ENCODE data around the gene PLN. TPM values are rescaled to one million over a fixed set of nuclear protein-coding genes. Genes with fewer than 3 reads are reported as not detected.

The PLN gene
- total RNA-seq, result 10 to 100 TPM; 11.0 to 13.6 (median 12.2) TPM

DNA sequence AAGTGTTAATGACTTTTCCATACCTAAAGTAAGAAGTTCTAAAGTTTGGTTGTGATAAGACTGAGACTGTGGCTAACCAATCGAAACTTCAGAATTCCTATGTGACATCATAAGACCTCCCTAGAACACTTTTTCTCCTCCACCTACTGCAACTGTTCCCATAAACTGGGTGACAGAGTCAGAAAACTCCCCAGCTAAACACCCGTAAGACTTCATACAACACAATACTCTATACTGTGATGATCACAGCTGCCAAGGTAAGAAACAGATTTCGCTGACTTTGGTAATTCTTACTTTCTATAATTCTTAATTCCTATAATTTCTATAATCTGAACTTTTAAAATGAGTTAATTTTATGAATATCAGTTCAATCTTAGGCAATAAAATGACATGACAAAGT is at the start of gene PLN:
TSS of gene PLN (plus strand) at position 161 of the 400 bp plus-strand sequence. CDS start 10,626 bp downstream, outside the sequence.
- 89 to 92% methylated on average over 3 of the region's 3 CpGs for WGBS, 2 donors
- no peak for DNase-seq (ENCODE audit: low spot score in 2 of 2)
- no peaks in the 10 kb centered on the region for H3K9me3 ChIP-seq
- H3K27ac ChIP-seq, result peak within 1 kb of the TSS in 2 of 4 donors; percentile 6 to 7
- no peak for TF ChIP-seq POLR2A (IDR thresholded peaks at IDR 0.05)
- TF ChIP-seq, protein P1, sequence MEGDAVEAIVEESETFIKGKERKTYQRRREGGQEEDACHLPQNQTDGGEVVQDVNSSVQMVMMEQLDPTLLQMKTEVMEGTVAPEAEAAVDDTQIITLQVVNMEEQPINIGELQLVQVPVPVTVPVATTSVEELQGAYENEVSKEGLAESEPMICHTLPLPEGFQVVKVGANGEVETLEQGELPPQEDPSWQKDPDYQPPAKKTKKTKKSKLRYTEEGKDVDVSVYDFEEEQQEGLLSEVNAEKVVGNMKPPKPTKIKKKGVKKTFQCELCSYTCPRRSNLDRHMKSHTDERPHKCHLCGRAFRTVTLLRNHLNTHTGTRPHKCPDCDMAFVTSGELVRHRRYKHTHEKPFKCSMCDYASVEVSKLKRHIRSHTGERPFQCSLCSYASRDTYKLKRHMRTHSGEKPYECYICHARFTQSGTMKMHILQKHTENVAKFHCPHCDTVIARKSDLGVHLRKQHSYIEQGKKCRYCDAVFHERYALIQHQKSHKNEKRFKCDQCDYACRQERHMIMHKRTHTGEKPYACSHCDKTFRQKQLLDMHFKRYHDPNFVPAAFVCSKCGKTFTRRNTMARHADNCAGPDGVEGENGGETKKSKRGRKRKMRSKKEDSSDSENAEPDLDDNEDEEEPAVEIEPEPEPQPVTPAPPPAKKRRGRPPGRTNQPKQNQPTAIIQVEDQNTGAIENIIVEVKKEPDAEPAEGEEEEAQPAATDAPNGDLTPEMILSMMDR (IDR thresholded peaks at IDR 0.05), result no peak
- TF ChIP-seq EP300 (IDR thresholded peaks at IDR 0.05), result no peak
- H3K4me1 ChIP-seq, result peaks cover 0 to 73% (median 8%) of the 10 kb centered on the region in 4 donors
- no peaks in the 10 kb centered on the region for H3K36me3 ChIP-seq
- H3K4me3 ChIP-seq, result peak within 1 kb of the TSS in 1 of 4 donors; percentile 28
- no peaks in the 10 kb centered on the region for H3K27me3 ChIP-seq

DNA sequence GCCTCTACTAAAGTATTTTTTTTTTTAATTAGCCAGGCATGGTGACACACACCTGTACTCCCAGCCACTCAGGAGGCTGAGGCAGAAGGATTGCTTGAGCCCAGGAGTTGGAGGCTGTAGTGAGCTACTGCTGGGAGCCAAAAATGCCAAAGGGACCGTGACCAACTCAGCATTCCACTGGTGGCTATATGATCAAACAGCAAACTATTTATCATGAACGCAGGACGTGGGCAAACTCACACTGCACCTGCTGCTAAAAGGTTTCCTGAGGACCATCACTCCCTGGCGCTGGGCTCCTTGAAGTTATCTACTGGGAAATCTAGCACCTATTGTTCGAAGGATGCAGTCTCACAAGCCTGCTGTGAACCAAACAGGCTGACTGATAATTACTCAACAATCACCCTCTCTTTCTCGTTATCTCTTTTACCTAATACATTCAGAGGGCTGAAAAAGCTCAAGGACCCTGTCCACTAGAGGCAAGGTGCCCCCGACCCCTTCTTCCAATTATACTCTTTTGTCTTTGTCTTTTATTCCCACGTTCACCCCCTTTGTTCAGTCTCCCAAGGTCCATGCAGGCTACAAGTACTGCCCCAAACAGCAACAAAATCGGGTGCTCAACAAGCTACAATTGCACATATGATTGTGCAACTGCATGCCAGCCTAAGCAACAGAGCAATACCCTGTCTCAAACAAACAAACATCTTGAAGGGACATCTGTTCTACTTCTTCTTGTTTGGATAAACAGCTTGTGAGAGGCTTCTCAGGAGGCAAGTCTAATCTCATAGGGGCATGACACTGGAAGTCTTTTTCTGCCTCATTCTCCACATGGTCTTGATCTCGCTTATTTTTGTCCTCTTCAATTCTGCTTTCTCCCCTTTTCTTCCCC is 47.7 kb upstream of the PLN start:
- Histone ChIP-seq H3K36me3 (peaks cover 0 to 41% (median 0%) of the 10 kb centered on the region in 3 donors), H3K4me1 (no peaks in the 10 kb centered on the region), H3K4me3 (no peak overlapping the region), H3K27ac (no peak overlapping the region), H3K9me3 (no peaks in the 10 kb centered on the region), H3K27me3 (no peaks in the 10 kb centered on the region)
- no peak for DNase-seq (ENCODE audit: low spot score in 2 of 2)
- no peak for TF ChIP-seq POLR2A (IDR thresholded peaks at IDR 0.05)
- TF ChIP-seq, protein P1 (IDR thresholded peaks at IDR 0.05), result no peak
- no peak for TF ChIP-seq EP300 (IDR thresholded peaks at IDR 0.05)
- WGBS, 2 donors, result 93 to 95% methylated on average over 10 of the region's 10 CpGs

GRCh38 chr6:118501099-118501498 is 47.0 kb upstream of the PLN start:
- H3K4me3 ChIP-seq, result no peak overlapping the region
- no peak for TF ChIP-seq EP300 (IDR thresholded peaks at IDR 0.05)
- TF ChIP-seq, protein P1 (IDR thresholded peaks at IDR 0.05), result no peak
- TF ChIP-seq POLR2A (IDR thresholded peaks at IDR 0.05), result no peak
- no peaks in the 10 kb centered on the region for H3K9me3 ChIP-seq
- WGBS, 2 donors, result 84 to 95% methylated on average over 5 of the region's 5 CpGs
- no peak overlapping the region for H3K27ac ChIP-seq
- DNase-seq (ENCODE audit: low spot score in 2 of 2), result no peak
- peaks cover 0 to under 1% (median 0%) of the 10 kb centered on the region in 4 donors for H3K4me1 ChIP-seq
- no peaks in the 10 kb centered on the region for H3K27me3 ChIP-seq
- H3K36me3 ChIP-seq, result peaks cover 0 to 38% (median 0%) of the 10 kb centered on the region in 3 donors

DNA sequence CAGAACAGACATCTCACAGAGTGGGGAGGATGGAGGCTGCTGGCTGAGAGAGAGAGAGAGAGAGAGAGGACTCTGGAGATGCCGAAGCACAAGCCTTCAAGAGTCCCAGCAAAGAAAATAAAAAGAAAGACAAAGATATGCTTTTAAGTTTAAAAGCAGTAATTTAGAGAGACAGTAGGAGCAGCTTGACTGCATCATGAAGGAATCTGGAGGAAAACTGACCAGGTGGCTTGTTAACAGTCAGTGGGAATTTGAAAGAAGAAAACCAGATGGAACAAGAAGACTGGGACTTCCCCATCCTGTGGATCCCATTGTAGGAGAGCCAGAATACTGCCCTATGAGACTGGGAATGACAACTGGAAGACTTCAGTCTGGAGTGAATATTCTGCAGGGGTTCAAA is 46.3 kb upstream of the PLN start:
- peaks cover 0 to 34% (median 0%) of the 10 kb centered on the region in 3 donors for H3K36me3 ChIP-seq
- 86 to 94% methylated on average over 1 of the region's 1 CpG for WGBS, 2 donors
- peaks cover 0 to 5% (median 0%) of the 10 kb centered on the region in 4 donors for H3K4me1 ChIP-seq
- H3K4me3 ChIP-seq, result no peak overlapping the region
- TF ChIP-seq, protein P1 (IDR thresholded peaks at IDR 0.05), result no peak
- TF ChIP-seq POLR2A (IDR thresholded peaks at IDR 0.05), result no peak
- TF ChIP-seq EP300 (IDR thresholded peaks at IDR 0.05), result no peak
- no peaks in the 10 kb centered on the region for H3K27me3 ChIP-seq
- no peak for DNase-seq (ENCODE audit: low spot score in 2 of 2)
- H3K9me3 ChIP-seq, result no peaks in the 10 kb centered on the region
- H3K27ac ChIP-seq, result no peak overlapping the region

DNA sequence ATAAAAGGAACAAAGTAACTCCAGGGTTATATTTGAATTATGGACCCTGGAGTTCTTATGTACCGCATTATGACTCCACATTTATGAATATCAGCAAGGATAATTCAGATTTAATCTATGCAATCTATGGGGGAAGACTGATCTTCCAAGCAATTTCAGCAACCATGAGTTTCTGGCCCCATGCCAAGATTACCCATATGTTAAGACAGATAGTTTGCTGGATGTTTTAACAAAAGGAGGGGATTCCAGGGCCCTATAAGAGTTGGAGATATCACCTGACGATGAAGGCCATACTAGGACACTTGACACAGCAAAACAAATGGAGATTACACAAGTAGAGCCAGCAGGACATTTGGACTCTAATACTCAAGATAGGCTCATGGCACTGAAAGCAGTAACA is 45.9 kb upstream of the PLN start:
- 47 to 77% methylated on average over 2 of the region's 2 CpGs for WGBS, 2 donors
- TF ChIP-seq, protein P1 (IDR thresholded peaks at IDR 0.05), result no peak
- TF ChIP-seq POLR2A (IDR thresholded peaks at IDR 0.05) (no peak), EP300 (IDR thresholded peaks at IDR 0.05) (no peak)
- Histone ChIP-seq H3K9me3 (no peaks in the 10 kb centered on the region), H3K4me3 (no peak overlapping the region), H3K36me3 (peaks cover 0 to 34% (median 0%) of the 10 kb centered on the region in 3 donors), H3K27me3 (no peaks in the 10 kb centered on the region), H3K4me1 (peaks cover 0 to 5% (median 0%) of the 10 kb centered on the region in 4 donors), H3K27ac (no peak overlapping the region)
- DNase-seq (ENCODE audit: low spot score in 2 of 2), result peak in 1 of 2 donors; percentile 16

All from tibial nerve (tissue), 4 donors.